GM21381 (cell line): ENCODE data around the gene GBA3.

Experiments used
- ATAC-seq: cut with Tn5 transposase; IDR thresholded peaks from one replicate; pipeline ENCODE4 v1.9.1; 2021; ENCODE audit warnings: mild to moderate bottlenecking, moderate library complexity; ENCODE audit not compliant: unreplicated experiment

GBA3 gene

DNA sequence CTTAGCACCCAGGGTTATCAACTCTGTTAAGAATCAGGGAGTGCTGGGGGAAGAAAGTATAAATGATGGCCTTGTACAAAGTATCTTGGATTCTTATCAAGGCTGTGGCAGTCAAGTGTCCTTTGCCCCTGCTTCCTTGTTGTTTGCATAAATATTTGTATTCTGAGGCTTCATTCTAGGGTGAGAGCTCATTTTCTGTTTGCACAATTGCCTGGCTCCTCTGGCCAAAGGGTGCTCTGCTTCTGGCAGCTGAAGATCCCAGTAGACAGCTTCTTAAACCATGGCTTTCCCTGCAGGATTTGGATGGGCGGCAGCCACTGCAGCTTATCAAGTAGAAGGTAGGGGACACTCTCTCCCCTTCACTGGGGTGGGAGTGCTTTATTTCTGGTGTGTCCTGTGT lies at the start of gene GBA3:
Gene GBA3, plus strand, starts transcription at position 202 of the 400 bp plus-strand sequence.
- ATAC-seq = no peak

DNA sequence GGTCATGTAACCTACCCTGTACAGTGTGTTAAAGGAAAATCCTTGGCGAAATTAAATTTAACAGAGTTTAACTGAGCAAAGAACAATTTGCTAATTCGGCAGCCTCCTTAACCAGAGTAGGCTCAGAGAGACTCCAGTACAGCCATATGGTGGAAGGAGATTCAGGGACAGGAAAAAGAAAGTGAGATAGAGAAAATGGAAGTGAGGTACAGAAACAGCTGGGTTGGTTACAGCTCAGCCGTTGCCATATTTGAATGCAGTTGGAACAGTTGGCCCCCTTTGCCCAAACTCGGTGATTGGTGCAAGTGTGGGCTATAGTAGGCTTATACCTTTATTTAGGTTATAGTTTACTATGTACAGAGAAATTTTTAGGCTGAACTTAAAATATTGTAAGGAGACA lies 48.8 kb upstream of the GBA3 start:
- ATAC-seq = no peak

DNA sequence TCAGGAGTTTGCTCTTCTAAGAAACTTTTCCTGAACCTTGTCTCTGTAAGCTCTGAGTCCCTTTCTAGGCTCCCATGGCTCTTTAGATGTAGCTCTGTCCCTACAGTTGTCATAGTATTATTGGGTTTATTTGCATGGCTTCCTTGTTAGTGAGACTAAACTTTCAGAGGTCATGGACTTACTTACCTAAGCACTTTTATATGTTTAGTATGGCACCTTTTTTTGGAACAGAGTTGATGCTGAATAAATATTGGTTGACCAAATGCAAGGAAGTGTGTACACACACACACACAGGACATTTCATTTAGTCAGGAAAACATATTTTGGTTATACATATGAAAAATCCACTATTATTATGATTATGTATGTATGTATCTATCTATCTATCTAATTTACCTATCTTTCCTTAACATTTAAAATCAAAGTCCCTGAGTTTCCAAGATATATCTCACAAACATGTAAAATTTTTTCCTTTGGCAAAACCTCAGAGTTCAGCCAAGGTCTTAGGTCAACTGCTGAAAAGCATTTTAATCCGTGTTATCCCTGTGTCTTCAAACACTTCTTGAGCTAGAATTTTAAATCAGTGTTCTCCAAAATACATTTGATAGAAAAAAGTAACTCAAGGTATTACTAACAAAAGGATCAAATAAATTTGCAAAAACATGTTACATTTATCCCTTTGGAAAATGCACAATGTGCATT lies 47.1 kb upstream of the GBA3 start:
- ATAC-seq = no peak

DNA sequence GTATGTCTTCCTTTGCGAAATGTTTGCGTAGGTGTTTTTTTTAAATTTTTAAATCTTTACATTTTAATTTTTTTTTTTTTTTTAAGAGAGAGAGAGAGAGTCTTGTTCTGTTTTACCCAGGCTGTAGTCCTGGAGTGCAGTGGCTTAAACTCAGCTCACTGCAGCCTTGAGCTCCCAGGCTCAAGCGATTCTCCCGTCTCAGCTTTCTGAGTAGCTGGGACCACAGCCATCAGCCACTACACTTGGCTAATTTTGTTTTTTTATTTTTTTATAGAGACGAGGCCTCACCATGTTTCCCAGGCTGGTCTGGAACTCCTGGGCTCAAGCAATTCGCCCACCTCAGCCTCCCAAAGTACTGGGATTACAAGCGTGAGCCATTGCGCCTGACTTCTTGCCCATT lies 43.7 kb upstream of the GBA3 start:
- ATAC-seq = no peak

DNA sequence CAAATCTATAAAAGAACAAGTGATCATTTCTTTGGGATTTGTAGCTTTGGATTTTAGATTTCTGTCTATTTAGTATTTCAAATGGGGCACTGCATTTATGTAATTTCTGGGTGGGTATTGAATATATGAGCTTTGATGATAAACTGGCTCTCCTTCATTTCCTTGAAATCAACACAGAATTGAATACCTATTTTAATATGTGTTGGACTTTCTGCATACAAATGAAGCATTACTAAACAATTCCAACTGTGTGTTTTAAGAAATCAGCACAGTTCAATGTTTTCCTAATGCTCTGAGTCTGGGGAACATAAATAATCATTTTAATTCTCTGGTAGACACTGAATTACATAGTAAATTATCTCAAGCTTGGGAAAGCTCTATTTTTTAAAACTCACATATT lies 42.0 kb upstream of the GBA3 start:
- ATAC-seq = no peak

DNA sequence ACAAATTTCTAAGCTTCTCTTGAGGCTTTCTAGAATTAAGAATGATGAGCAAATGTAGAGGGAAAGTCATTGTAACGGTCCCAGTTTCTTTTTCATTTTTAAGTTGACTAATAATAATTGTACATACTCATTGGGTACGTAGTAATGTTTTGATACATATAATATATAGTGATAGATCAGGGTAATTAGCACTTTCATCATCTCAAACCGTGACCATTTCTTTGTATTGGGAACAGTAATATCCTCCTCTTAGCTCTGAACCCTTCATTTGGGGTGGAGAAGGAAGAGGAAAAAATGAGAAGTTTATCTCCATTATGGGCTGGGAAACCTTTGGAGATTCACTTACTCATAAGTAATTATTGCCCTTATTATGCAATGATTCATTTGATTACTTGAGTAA lies 39.0 kb upstream of the GBA3 start:
- ATAC-seq = no peak

DNA sequence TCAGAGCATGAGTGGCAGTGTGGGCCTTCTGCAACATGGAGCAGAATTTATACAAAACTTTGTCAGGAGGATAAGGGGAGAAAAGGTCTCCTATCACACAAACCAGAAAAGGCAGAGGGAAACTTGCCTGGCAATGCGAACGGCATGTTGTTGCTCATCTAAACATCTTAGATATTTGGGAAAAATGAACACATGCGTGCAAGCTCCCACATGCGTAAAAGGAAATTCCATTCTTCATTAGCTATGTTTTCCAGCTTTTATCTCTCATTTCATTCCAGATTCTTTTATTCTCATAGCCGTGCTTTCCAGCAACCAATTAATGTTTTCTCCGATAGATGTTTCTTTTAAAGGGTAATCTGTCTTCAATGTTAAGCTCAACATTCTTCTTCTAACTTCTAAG lies 31.3 kb upstream of the GBA3 start:
- no peak for ATAC-seq

DNA sequence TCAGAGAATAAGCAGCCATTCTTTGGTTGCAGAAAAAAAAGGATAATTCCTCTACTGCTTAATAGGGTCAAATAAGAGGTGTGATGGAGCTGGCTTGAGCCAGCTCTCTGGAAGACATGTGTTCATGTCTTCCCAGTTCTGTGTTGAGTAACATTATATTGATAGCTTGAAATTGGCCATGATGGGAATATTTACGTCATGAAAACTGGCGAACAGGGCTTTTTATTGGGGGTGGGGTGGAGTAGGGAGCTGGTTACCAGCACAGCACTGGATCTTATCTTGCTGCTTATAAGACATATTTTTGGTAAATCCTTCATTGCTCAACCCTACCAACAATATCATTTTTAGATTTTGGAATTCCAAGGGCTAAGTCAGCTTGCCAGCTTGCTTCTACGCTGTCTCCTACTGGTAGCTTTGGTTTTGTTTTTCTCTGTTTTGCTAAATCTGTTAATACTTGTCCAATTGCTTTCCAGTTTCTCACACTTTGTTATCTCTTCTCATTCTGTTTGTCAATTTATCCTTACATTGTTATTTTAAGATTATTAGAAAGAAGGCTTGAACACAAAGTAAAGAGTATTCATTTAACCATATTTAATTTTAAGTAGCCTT lies 25.3 kb upstream of the GBA3 start:
- ATAC-seq = no peak

DNA sequence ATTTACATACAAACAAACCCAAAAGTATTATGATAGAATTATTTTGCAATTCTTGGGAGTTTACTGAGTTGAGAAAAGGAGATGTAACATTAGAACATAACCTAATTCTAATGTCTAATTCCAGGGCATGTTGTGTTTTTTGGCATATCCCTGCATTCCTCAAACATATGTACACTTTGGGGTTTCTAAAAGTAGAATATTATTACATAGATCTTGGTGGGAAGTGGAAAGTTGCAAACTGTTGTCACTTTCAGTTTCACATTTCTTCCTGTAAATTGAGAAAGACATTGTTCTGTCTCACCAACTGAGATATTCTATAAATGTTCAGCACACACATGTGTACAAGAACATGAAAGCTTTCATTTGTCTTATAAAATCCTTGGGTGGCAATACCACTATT lies 24.4 kb upstream of the GBA3 start:
- ATAC-seq = no peak

DNA sequence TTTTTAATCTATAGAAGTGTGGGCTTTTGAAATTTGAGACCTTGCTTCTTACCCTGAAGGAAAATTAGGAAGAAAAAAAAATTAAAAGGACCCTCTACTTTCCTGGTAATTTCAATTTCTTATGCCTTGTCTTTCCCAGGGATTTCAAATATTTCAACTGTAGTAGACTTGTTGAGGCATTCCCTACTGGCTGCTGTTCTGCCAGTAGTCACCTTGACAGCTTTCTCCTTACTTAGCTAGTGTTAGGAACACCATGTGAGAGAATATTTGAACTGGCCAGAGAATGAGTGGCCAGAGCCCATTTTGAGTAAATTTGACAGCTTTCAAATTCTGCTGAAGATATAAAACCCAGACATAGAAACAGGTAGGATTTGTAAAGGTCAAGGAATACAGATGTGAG lies 24.0 kb upstream of the GBA3 start:
- no peak for ATAC-seq

DNA sequence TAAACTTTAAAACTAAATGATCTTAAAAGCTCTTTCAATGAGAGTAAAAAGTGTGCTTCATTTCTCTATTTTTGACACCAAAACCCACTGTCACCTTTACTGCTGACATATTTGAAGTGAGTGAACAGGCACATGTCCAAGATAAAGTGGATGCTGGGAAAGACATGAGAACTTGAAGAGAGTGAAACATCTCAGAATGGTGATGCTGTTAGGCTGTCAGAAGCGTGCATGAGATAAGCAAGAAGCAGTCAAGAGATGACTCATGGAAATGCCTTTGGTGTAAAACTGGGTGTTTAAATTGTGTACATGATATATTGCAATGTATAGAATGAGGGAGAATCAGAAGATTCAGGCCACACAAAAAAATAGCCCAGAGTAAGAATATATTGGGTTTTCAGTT lies 21.8 kb upstream of the GBA3 start:
- ATAC-seq = no peak

DNA sequence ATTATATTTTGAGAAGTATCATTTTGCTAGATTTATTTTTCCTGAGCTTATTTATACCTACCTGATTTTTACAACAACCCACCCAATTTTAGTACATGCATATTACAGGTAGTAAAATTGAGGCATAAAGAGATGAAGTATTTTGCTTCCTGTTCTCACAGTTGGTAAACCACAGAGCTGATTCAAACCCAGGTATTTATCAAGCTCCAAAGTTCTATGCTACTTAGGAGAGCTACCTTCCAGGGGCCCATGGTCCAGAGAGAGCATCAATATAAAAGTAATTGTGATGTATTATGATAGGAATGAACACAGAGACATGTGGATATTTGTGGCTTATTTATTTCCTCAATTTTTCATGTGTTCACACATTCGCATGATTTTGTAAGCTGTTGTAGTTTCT lies 20.2 kb upstream of the GBA3 start:
- ATAC-seq = no peak

DNA sequence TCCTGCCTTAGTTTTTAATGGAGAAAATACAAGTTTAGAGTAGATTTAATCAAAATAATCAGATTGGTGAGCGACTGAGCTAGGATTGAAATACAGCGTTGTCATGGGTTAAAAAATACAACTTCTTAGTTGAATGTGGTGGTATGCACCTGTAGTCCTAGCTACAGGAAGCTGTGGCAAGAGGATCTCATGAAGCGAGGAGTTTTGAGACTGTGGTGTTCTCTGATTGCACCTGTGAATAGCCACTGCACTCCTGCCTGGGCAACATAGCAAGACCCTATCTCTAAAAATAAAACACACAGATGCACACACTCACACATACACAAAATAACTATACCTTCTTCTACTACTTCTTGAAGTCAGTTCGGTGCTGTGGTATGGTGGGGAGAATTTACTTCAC lies 19.8 kb upstream of the GBA3 start:
- no peak for ATAC-seq

DNA sequence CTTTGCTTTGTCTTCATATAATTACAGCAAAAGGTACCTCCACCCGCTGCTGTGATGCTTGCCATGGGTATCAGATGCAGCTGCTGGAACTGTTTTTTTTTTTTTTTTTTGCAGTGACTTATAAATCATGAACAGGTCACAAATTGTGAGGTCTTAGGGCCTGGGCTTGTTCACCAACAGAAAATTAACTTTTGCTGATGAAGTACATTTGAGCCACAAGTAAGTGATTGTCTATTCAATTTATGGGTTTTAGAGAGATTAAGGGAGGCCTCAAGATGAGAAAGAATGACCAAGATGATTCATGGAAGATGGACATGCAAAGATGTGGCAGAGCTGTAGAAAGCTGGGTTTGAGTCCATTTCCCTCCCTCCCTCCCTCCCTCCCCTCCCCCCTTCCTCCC lies 18.0 kb upstream of the GBA3 start:
- no peak for ATAC-seq

DNA sequence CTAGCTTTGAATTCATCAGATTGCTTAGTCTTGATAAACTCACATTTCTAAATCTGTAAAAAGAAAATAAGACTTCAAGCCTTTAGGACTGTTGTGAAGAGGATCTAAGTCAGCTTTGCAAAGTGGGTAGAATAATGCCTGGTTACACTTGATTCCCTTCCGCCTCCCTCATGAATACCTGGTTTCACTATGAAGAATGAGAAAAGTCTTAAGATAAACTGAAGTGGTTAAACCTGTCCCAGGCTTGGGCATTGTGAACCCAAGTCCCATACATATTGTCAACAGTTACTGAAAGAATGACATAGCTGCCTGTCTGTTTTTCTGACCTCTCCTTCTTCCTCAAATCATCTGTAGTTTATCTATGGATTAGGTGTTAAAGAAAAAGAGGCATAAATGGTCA lies 16.7 kb upstream of the GBA3 start:
- ATAC-seq = no peak

DNA sequence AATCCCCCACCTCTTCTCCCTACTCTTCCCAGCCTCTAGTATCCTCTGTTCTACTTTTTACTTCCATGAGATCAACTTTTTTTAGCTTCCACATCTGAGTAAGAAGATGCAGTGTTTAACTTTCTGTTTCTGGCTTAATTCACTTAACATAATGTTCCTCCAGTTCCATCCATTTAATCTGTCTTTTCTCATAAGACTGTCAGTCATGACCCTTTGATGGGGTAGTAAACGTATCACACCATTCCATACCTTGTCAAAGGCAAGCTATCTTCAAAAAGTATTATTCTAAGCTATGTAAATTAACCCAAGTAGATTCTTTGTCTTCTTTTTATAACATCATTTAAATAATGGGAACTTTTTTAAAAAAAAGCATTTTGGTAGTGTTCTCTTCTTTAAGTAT lies 15.0 kb upstream of the GBA3 start:
- no peak for ATAC-seq

DNA sequence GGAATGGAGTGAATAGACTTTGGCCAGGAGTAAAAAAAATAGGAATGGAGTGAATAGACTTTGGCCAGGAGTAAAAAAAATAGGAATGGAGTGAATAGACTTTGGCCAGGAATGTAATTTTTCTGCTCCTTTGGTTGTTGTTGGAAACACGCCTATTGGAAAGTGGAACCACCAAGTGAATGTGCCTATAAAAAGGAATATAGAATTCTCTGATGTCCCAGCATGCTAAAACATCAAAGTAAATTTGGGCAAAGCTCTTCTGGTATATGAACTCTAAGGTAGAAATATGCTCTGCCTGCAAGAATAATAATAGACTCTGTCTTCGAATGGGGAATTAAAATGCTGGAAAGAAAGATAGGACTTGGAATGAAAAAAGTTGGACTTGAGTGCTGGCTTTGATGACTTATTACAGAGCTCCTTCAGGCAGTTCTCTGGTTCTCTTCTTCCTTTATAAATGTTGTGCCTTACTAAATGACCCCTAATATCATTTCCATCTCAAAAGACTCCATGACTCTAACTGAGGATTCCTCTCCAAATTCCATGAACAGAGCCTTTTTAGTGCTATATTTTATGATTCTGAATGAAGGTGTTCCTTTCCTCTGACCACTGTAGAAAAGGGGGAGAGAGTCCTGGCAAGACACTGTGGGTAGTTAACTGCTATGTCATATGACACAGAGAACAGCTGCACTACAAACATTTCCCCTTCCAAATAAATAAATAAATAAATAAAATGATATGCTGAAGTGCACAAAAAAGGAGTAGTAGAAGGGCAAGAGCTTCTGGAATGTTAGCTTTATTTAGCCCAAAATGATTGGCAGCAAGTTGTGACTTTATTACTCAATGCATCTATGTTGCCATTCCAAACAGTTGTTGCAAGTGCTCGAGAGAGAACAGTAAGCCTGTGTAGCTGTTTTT lies 13.5 kb upstream of the GBA3 start:
- no peak for ATAC-seq

DNA sequence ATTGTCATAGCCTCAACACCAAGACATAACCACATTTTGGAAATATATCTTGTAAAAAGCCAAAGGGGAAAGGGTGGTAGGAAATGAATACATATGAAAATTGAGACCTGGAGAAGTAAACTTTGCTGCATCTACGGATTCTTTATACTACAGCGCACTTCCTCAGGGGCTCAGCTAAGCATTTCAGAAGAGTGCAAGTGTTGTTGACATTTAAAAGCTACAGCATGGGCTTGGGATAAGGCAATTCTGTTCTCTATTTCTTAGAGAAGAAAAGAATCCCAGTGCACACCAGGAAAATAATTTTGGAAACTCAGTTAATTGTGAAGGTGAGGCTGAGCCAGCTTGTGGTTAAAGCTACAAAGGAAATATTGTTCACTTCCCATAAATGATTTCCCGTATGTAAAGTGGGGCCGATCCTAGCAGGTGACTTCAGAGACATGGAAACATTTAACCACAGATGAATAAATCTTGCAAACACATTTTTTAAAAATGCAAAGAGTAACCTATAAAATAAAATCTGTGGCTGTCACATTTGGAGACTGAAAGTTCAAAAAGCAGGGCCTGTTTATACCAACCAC lies 12.6 kb upstream of the GBA3 start:
- no peak for ATAC-seq

DNA sequence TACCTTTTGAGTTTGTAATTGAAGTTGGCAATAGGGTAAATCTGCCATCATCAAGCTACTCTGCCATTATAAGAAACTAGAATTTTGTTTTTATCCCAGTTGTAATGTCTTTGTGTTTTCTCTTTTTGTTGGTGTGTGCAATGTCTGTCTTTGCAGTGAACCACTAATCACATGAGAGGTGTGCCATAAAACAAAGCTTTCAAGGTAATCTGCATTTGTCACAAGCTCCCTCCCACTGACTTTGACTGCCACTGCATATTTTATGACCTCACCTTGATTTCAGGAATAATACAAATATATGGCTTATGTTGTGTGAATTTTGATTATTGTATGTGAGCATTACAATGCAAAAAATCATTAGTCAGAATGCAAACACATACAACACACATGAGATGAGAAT lies 9.0 kb upstream of the GBA3 start:
- ATAC-seq = no peak

DNA sequence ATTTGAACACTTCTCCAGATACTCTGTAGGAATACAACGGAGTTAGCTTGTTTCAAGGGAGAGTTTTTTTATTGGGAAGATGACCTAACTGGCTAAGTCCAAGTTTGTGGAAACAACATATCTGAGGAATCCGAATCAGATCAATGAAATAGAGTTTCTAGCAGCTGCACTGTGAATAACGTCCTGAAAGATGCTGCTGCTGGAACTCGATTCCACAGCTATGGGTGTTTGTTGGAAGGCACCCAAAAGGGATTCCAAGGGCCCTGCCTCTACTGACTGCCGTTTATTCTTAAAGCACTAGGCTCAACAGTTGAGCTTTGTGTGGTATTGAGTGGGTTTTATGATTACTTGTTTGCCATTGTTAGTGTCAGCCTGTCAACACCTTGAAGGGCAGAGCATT lies 6.6 kb upstream of the GBA3 start:
- no peak for ATAC-seq

DNA sequence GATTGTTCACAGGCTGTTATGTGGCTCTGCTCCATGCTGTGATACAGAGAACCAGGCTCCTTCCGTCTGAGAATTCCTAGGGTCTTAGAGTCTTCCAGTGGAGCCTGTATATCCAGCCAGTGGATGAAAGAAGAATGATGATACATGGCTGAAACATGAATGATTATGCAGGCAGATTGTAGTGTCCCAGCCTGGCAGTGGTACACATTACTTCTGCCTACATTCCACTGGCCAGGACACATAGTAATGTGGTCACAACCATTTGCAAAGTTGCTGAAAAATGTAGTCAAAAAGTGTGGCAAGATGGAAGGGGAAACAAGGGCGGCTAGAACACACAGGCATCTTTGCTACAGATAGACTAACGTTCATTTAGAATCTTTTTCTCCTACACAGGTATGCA lies 4.5 kb upstream of the GBA3 start:
- no peak for ATAC-seq

DNA sequence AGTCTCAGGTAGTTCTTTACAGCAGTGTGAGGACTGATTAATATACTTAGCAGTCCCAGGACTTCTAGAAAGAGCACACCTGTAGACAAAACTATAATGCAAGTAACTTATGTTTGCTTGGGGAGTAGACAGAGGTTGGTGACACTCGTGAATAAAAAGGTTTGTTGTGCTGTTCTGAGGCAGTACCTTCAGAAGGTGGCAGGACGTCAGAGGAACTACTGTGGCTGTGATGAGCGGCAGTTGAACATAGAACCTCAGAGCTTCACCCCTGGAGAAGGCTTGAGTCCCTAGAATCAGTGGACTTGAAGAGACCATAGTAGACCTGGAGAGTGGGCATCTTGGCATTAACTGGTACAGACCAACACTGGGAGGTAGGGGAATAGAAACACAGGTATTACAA lies 3.3 kb upstream of the GBA3 start:
- ATAC-seq = no peak
